Neural crest cell (in vitro differentiated cells): ENCODE measurements around the gene TMEM38A. TPM values are rescaled to one million over a fixed set of nuclear protein-coding genes. Genes with fewer than 3 reads are reported as not detected.
"Not testable (repeated sequence)": the region's sequence is repeated elsewhere in the genome, so short reads cannot be mapped to it uniquely, and the experiment has no call there.

Experiments used
- DNase-seq: peaks from one replicate; pipeline ENCODE4 v3.0.0; 2021; ENCODE audit warnings: low read depth, mixed read lengths, low spot score
- H3K27ac Mint-ChIP-seq: one replicate; pipeline ENCODE4 v1.8.0; 2021; ENCODE audit warnings: mild to moderate bottlenecking, mixed read lengths; ENCODE audit not compliant: unreplicated experiment
- H3K27me3 Mint-ChIP-seq: 2 replicates; pipeline ENCODE4 v1.8.0; 2021; ENCODE audit warnings: low read depth, mild to moderate bottlenecking, mixed read lengths
- H3K36me3 Mint-ChIP-seq: 2 replicates; pipeline ENCODE4 v1.8.0; 2021; ENCODE audit warnings: low read depth, mild to moderate bottlenecking, mixed read lengths
- H3K4me1 Mint-ChIP-seq: 2 replicates; pipeline ENCODE4 v1.8.0; 2021; ENCODE audit warnings: mixed read lengths
- H3K4me3 Mint-ChIP-seq: one replicate; pipeline ENCODE4 v1.8.0; 2021; ENCODE audit warnings: mild to moderate bottlenecking, mixed read lengths
- H3K9me3 Mint-ChIP-seq: 2 replicates; pipeline ENCODE4 v1.8.0; 2021; ENCODE audit warnings: mixed read lengths
- CTCF ChIP-seq: fragments of 200-600 bp; sonication (generic); conservative IDR thresholded peaks from 2 replicates; pipeline ENCODE4 v1.5.0; 2021; ENCODE audit warnings: antibody characterized with exemption, mild to moderate bottlenecking
- total RNA-seq: library from RNA; stranded (reverse); gene quantifications from 2 replicates; pipeline ENCODE4 v1.2.1, GENCODE V29; 2021

The TMEM38A gene
- total RNA-seq, 1 donor from 2014 or later: 3.4 TPM

GRCh38 chr19:16722591-16722990 is 61.7 kb downstream of the TMEM38A start:
- no peak overlapping the region for H3K27ac Mint-ChIP-seq
- no peaks in the 10 kb centered on the region for H3K36me3 Mint-ChIP-seq
- H3K9me3 Mint-ChIP-seq: peaks cover 3% of the 10 kb centered on the region
- no peak for DNase-seq
- no peaks in the 10 kb centered on the region for H3K27me3 Mint-ChIP-seq
- H3K4me1 Mint-ChIP-seq: no peaks in the 10 kb centered on the region
- no peak overlapping the region for H3K4me3 Mint-ChIP-seq
- no peak for TF ChIP-seq CTCF

- no peaks in the 10 kb centered on the region for H3K36me3 Mint-ChIP-seq
These were observed 66.0 kb downstream of the TMEM38A start for GRCh38 chr19:16726916-16727315.

GRCh38 chr19:16735650-16736266 is 74.8 kb downstream of the TMEM38A start:
- DNase-seq, H3K27me3 Mint-ChIP-seq: not testable (repeated sequence)

More at GRCh38 chr19:16726916-16727315, 66.0 kb downstream of the TMEM38A start:
- TF ChIP-seq CTCF: no peak
- Mint-ChIP-seq H3K4me1 (no peaks in the 10 kb centered on the region), H3K9me3 (peaks cover 3% of the 10 kb centered on the region), H3K27ac (no peak overlapping the region), H3K4me3 (no peak overlapping the region), H3K27me3 (no peaks in the 10 kb centered on the region)
- DNase-seq: no peak

GRCh38 chr19:16736709-16737108 is 75.8 kb downstream of the TMEM38A start:
- no peak for TF ChIP-seq CTCF
- H3K4me3 Mint-ChIP-seq: no peak overlapping the region
- peaks cover 9% of the 10 kb centered on the region for H3K4me1 Mint-ChIP-seq
- H3K27ac Mint-ChIP-seq: no peak overlapping the region
- H3K36me3 Mint-ChIP-seq: no peaks in the 10 kb centered on the region
- no peaks in the 10 kb centered on the region for H3K9me3 Mint-ChIP-seq
- H3K27me3 Mint-ChIP-seq: no peaks in the 10 kb centered on the region
- no peak for DNase-seq

More at GRCh38 chr19:16735650-16736266, 74.8 kb downstream of the TMEM38A start:
- H3K4me3 Mint-ChIP-seq, H3K36me3 Mint-ChIP-seq, H3K27ac Mint-ChIP-seq, H3K9me3 Mint-ChIP-seq, H3K4me1 Mint-ChIP-seq: not testable (repeated sequence)

- no peaks in the 10 kb centered on the region for H3K27me3 Mint-ChIP-seq
- no peak overlapping the region for H3K27ac Mint-ChIP-seq
- H3K4me1 Mint-ChIP-seq: peaks cover 9% of the 10 kb centered on the region
- DNase-seq: no peak
- H3K4me3 Mint-ChIP-seq: no peak overlapping the region
- no peaks in the 10 kb centered on the region for H3K36me3 Mint-ChIP-seq
- H3K9me3 Mint-ChIP-seq: no peaks in the 10 kb centered on the region
- TF ChIP-seq CTCF: no peak
These were observed 77.0 kb downstream of the TMEM38A start for GRCh38 chr19:16737911-16738310.

GRCh38 chr19:16739546-16739945 is 78.6 kb downstream of the TMEM38A start:
- DNase-seq: no peak

More at GRCh38 chr19:16739546-16739945, 78.6 kb downstream of the TMEM38A start:
- no peak for TF ChIP-seq CTCF
- Mint-ChIP-seq H3K27ac (no peak overlapping the region), H3K9me3 (no peaks in the 10 kb centered on the region), H3K4me1 (no peaks in the 10 kb centered on the region), H3K36me3 (no peaks in the 10 kb centered on the region), H3K27me3 (no peaks in the 10 kb centered on the region), H3K4me3 (no peak overlapping the region)

Other genes with a start within 250 kb of the TMEM38A start
- gene EPS15L1, start 189.2 kb upstream of the TMEM38A start, total RNA-seq: 57.6 and 62.9 TPM in 2 replicates
- not detected in 2 replicates for gene CALR3, start 165.0 kb upstream of the TMEM38A start, total RNA-seq
- gene C19orf44, start 164.7 kb upstream of the TMEM38A start, total RNA-seq: 9.0 and 9.6 TPM in 2 replicates
- 93.3 and 95.7 TPM in 2 replicates for gene CHERP, start 118.7 kb upstream of the TMEM38A start, total RNA-seq
- 30.4 and 32.5 TPM in 2 replicates for gene SLC35E1, start 88.7 kb upstream of the TMEM38A start, total RNA-seq
- gene MED26, start 32.9 kb upstream of the TMEM38A start, total RNA-seq: 11.7 and 11.8 TPM in 2 replicates
- gene SMIM7, start 995 bp upstream of the TMEM38A start, total RNA-seq: 78.7 and 79.1 TPM in 2 replicates
- 0.02 TPM in 1 of 2 replicates, not detected in the other for gene NWD1, start 58.7 kb downstream of the TMEM38A start, total RNA-seq
- 59.9 and 64.4 TPM in 2 replicates for gene SIN3B, start 168.3 kb downstream of the TMEM38A start, total RNA-seq
- gene F2RL3, start 227.9 kb downstream of the TMEM38A start, total RNA-seq: not detected in 2 replicates